Measurements from ENCODE around the gene GPI. TPM values are rescaled to one million over a fixed set of nuclear protein-coding genes. Genes with fewer than 3 reads are reported as not detected.
A peak's percentile ranks its signal among the peaks of the same experiment; 100 is the strongest.
"Not testable (repeated sequence)": the region's sequence is repeated elsewhere in the genome, so short reads cannot be mapped to it uniquely, and the experiment has no call there.

GPI gene
- total RNA-seq, 1 donor from 2014 or later = 337 TPM

DNA sequence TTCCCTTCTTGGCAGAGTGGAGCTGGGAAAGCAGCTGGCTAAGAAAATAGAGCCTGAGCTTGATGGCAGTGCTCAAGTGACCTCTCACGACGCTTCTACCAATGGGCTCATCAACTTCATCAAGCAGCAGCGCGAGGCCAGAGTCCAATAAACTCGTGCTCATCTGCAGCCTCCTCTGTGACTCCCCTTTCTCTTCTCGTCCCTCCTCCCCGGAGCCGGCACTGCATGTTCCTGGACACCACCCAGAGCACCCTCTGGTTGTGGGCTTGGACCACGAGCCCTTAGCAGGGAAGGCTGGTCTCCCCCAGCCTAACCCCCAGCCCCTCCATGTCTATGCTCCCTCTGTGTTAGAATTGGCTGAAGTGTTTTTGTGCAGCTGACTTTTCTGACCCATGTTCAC, 34.9 kb downstream of the GPI start:
- no peak overlapping the region for H3K4me3 ChIP-seq
- H3K27me3 ChIP-seq = no peaks in the 10 kb centered on the region
- no peaks in the 10 kb centered on the region for H3K9me3 ChIP-seq
- peaks cover 3% of the 10 kb centered on the region in 2 donors for H3K4me1 ChIP-seq
- intact Hi-C loops (cut with DNase I) = no loop called here
- TF ChIP-seq, protein P1, sequence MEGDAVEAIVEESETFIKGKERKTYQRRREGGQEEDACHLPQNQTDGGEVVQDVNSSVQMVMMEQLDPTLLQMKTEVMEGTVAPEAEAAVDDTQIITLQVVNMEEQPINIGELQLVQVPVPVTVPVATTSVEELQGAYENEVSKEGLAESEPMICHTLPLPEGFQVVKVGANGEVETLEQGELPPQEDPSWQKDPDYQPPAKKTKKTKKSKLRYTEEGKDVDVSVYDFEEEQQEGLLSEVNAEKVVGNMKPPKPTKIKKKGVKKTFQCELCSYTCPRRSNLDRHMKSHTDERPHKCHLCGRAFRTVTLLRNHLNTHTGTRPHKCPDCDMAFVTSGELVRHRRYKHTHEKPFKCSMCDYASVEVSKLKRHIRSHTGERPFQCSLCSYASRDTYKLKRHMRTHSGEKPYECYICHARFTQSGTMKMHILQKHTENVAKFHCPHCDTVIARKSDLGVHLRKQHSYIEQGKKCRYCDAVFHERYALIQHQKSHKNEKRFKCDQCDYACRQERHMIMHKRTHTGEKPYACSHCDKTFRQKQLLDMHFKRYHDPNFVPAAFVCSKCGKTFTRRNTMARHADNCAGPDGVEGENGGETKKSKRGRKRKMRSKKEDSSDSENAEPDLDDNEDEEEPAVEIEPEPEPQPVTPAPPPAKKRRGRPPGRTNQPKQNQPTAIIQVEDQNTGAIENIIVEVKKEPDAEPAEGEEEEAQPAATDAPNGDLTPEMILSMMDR (IDR thresholded peaks at IDR 0.05) = no peak
- H3K27ac ChIP-seq = no peak overlapping the region
- peaks cover 44 to 55% of the 10 kb centered on the region in 2 donors for H3K36me3 ChIP-seq
- no peak for DNase-seq (ENCODE audit: low spot score in 2 of 2)

DNA sequence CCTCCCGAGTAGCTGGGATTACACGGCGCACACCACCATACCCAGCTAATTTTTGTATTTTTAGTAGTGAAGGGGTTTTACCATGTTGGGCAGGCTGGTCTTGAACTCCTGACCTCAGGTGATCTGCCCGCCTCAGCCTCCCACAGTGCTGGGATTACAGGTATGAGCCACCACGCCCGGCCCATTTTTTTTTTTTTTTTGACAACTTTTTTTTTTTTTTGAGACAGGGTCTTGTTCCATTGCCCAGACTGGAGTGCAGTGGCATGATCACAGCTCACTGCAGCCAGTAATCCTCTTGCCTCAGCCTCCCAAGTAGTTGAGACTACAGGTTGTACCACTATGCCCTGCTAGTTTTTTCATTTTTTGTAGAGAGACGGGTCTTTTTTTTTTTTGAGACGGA, 35.8 kb downstream of the GPI start:
- intact Hi-C loops (cut with DNase I) = not testable (repeated sequence)
- peaks cover 39 to 46% of the 10 kb centered on the region in 2 donors for H3K36me3 ChIP-seq

DNA sequence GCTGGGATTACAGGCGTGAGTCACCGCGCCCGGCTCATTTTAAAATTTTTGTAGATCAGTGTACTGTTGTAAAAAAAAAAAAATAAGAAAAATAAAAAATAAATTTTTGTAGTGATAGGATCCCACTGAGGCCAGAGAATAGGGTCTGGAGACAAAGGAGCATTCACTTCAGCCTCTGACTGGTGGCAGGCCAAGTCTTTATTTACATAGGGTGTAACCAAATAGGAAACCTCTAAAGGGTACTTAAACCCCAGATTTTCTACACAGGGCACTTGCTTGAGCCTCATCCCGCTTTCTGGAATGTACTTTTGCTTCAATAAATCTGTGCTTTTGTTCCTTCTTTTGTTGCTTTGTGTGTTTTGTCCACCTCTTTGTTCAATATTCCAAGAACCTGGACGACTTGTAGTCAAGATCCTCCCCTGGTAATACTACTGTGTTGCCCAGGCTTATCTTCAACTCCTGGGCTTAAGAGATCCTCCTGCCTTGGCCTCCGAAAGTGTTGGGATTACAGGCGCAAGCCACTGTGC, 37.1 kb downstream of the GPI start:
- intact Hi-C loops (cut with DNase I) = no loop called here
- H3K27me3 ChIP-seq = no peaks in the 10 kb centered on the region

More for the DNA sequence above, 35.8 kb downstream of the GPI start:
- not testable (repeated sequence) for H3K4me3 ChIP-seq; H3K27ac ChIP-seq; H3K27me3 ChIP-seq; H3K9me3 ChIP-seq; DNase-seq (ENCODE audit: low spot score in 2 of 2); H3K4me1 ChIP-seq

DNA sequence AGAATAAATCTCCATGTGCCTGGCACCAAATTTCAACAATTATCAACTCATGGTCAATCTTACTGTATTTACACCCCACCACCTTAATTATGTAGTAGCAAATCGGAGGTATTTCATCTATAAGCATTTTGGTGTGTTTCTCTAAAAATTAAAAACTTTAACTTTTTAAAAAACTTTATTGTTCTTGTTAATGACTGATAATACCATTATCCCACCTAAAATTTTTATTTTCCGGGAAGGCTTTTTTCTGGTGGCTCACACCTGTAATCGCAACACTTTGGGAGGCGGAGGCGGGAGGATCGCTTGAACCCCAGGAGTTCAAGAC, 38.8 kb downstream of the GPI start:
- DNase-seq (ENCODE audit: low spot score in 2 of 2) = no peak
- Histone ChIP-seq H3K4me1 (peaks cover 3 to 7% of the 10 kb centered on the region in 2 donors), H3K36me3 (peaks cover 18 to 20% of the 10 kb centered on the region in 2 donors), H3K27me3 (no peaks in the 10 kb centered on the region), H3K4me3 (peak overlapping the region; percentile 77 to 93), H3K9me3 (no peaks in the 10 kb centered on the region), H3K27ac (peak overlapping the region in 1 of 2 donors; percentile 43)
- TF ChIP-seq, protein P1 (IDR thresholded peaks at IDR 0.05) = no peak
- intact Hi-C loops (cut with DNase I) = loop anchor here (2.0 kb wide), 2 partner anchors 25 to 97 kb away; partner anchors contain the start of gene UBA2

More for the DNA sequence above, 37.1 kb downstream of the GPI start:
- no peak overlapping the region for H3K4me3 ChIP-seq
- no peaks in the 10 kb centered on the region for H3K9me3 ChIP-seq
- peaks cover 3 to 7% of the 10 kb centered on the region in 2 donors for H3K4me1 ChIP-seq
- H3K36me3 ChIP-seq = peaks cover 30 to 34% of the 10 kb centered on the region in 2 donors
- TF ChIP-seq, protein P1 (IDR thresholded peaks at IDR 0.05) = no peak
- no peak for DNase-seq (ENCODE audit: low spot score in 2 of 2)
- H3K27ac ChIP-seq = no peak overlapping the region

DNA sequence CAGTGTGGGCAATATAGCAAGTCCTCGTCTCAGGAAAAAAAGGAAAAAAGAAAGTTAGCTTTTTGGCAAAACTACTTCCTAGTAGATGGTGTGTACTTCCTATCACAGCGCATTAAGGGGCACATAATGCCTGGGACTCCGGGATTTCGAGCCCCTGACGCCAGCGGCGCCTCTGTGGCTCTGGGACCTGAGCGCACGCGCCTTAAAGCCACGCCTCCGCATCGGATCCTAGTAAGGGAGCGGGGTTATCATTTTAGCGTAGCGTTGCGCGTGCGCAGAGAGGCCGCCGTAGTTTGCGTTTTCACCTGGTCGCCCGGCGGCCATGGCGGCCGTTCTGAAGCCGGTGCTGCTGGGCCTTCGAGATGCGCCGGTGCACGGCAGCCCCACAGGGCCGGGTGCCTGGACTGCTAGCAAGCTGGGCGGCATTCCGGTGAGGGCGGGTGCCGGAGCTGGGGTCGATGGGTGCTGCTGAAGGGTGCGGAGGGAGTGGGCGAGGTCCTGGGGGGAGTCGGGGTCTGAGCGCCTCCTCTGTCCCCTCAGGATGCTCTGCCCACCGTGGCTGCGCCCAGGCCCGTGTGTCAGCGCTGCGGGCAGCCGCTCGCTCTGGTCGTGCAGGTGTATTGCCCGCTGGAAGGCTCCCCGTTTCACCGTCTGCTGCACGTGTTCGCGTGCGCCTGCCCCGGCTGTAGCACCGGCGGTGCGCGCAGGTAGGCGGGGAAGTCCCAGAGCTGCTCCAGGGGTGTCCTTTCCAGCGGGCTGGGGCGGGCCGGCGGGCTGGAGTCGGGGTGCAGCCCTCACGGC, 39.3 kb downstream of the GPI start, which contains the start of gene PDCD2L:
PDCD2L (plus strand) TSS at position 291 of the 801 bp plus-strand sequence; CDS start at position 323, 32 bp downstream.
- peak within 1 kb of the TSS; percentile 20 to 43 for H3K27ac ChIP-seq
- DNase-seq (ENCODE audit: low spot score in 2 of 2) = peak; percentile 53 to 95
- no peaks in the 10 kb centered on the region for H3K9me3 ChIP-seq
- TF ChIP-seq, protein P1 (IDR thresholded peaks at IDR 0.05) = no peak
- peak within 1 kb of the TSS; percentile 77 to 93 for H3K4me3 ChIP-seq
- no peaks in the 10 kb centered on the region for H3K27me3 ChIP-seq
- H3K4me1 ChIP-seq = peaks cover 3 to 7% of the 10 kb centered on the region in 2 donors
- intact Hi-C loops (cut with DNase I) = loop anchor here (2.0 kb wide), 2 partner anchors 24 to 96 kb away; partner anchors contain the start of gene UBA2
- H3K36me3 ChIP-seq = peaks cover 14 to 16% of the 10 kb centered on the region in 2 donors

All from ascending aorta (tissue), 2 donors.